MM.1S (cell line): ENCODE data around the gene KAT5.

ENCODE experiments used
- DNase-seq: peaks from one replicate; pipeline ENCODE4 v3.0.0-alpha.2; 2015
- H2AFZ ChIP-seq: fragments of 300-600 bp; sonication (generic); 2 replicates; pipeline ENCODE4 v1.6.0; 2016; ENCODE audit warnings: antibody characterized with exemption, low read length
- H3F3A ChIP-seq: fragments of 300-600 bp; sonication (generic); 2 replicates; pipeline ENCODE4 v1.6.1; 2016; ENCODE audit warnings: mild to moderate bottlenecking, antibody characterized with exemption, low read length, moderate library complexity, mixed read lengths; ENCODE audit not compliant: insufficient read depth
- H3K27ac ChIP-seq: fragments of 300-600 bp; sonication (generic); 2 replicates; pipeline ENCODE4 v1.5.1; 2016; ENCODE audit warnings: mild to moderate bottlenecking, low read length
- H3K27me3 ChIP-seq: fragments of 300-600 bp; sonication (generic); replicated peaks from 2 replicates; pipeline ENCODE4 v1.6.0; 2016; ENCODE audit warnings: low read length; ENCODE audit not compliant: insufficient read depth
- H3K36me3 ChIP-seq: fragments of 300-600 bp; sonication (generic); replicated peaks from 2 replicates; pipeline ENCODE4 v1.6.1; 2016; ENCODE audit warnings: mild to moderate bottlenecking, low read length, mixed read lengths; ENCODE audit not compliant: insufficient read depth
- H3K4me1 ChIP-seq: fragments of 300-600 bp; sonication (generic); 2 replicates; pipeline ENCODE4 v1.6.1; 2016; ENCODE audit warnings: low read length, mixed read lengths
- H3K4me2 ChIP-seq: fragments of 300-600 bp; sonication (generic); 2 replicates; pipeline ENCODE4 v1.6.0; 2016; ENCODE audit warnings: low read depth, low read length
- H3K4me3 ChIP-seq: fragments of 300-600 bp; sonication (generic); 2 replicates; pipeline ENCODE4 v1.5.1; 2016; ENCODE audit warnings: low read length, mixed read lengths
- H3K79me2 ChIP-seq: fragments of 300-600 bp; sonication (generic); 2 replicates; pipeline ENCODE4 v1.6.1; 2016; ENCODE audit warnings: mixed run types, low read length, mixed read lengths
- H3K9ac ChIP-seq: fragments of 300-600 bp; sonication (generic); 2 replicates; pipeline ENCODE4 v1.6.1; 2016; ENCODE audit warnings: low read length, mixed read lengths
- H3K9me2 ChIP-seq: fragments of 300-600 bp; sonication (generic); replicated peaks from 2 replicates; pipeline ENCODE4 v1.6.1; 2016; ENCODE audit warnings: mild to moderate bottlenecking, low read length, mixed read lengths; ENCODE audit not compliant: insufficient read depth
- H3K9me3 ChIP-seq: fragments of 300-600 bp; sonication (generic); replicated peaks from 2 replicates; pipeline ENCODE4 v1.6.1; 2016; ENCODE audit warnings: mild to moderate bottlenecking, low read length, mixed read lengths; ENCODE audit not compliant: insufficient read depth
- H4K20me1 ChIP-seq: fragments of 300-600 bp; sonication (generic); 2 replicates; pipeline ENCODE4 v1.6.1; 2016; ENCODE audit warnings: mild to moderate bottlenecking, low read length, moderate library complexity, mixed read lengths; ENCODE audit not compliant: insufficient read depth
- CTCF ChIP-seq: fragments of 300-600 bp; sonication (generic); IDR thresholded peaks from 2 replicates; pipeline ENCODE4 v1.5.1; 2016; ENCODE audit warnings: antibody characterized with exemption, low read length, mixed read lengths
- EZH2 ChIP-seq: fragments of 300-600 bp; sonication (generic); optimal IDR thresholded peaks from 2 replicates; pipeline ENCODE3; 2017; ENCODE audit warnings: low read depth, mild to moderate bottlenecking, antibody characterized with exemption, low read length, mixed read lengths
- EZH2phosphoT487 ChIP-seq: fragments of 300-600 bp; sonication (generic); IDR thresholded peaks from 2 replicates; pipeline ENCODE4 v1.6.1; 2018; ENCODE audit warnings: antibody characterized with exemption, low read length

Gene KAT5

GRCh38 chr11:65741185-65741584, 29.1 kb downstream of the KAT5 start:
- Histone ChIP-seq H3K27ac (no peak overlapping the region), H3K4me3 (no peak overlapping the region), H3K27me3 (peaks cover 16% of the 10 kb centered on the region; the same call in 1 of the 2 replicates), H3F3A (no peaks in the 10 kb centered on the region), H3K9me2 (no peaks in the 10 kb centered on the region), H4K20me1 (no peaks in the 10 kb centered on the region), H3K9ac (no peak overlapping the region), H3K79me2 (no peaks in the 10 kb centered on the region), H3K9me3 (no peaks in the 10 kb centered on the region), H3K4me1 (peaks cover 7% of the 10 kb centered on the region; the same call in 1 of the 2 replicates), H3K4me2 (no peak overlapping the region), H2AFZ (no peak overlapping the region), H3K36me3 (no peaks in the 10 kb centered on the region)
- DNase-seq: no peak
- TF ChIP-seq EZH2phosphoT487: no peak
- TF ChIP-seq EZH2: no peak
- no peak for TF ChIP-seq CTCF

GRCh38 chr11:65742353-65742752, 30.3 kb downstream of the KAT5 start:
- H3K27ac ChIP-seq: no peak overlapping the region
- 0 out of 2 replicates have a peak, but pooled peaks cover 6% of the 10 kb centered on the region for H3K27me3 ChIP-seq
- H3F3A ChIP-seq: no peaks in the 10 kb centered on the region
- peaks cover 7% of the 10 kb centered on the region; the same call in 1 of the 2 replicates for H3K4me1 ChIP-seq
- H3K36me3 ChIP-seq: no peaks in the 10 kb centered on the region
- no peaks in the 10 kb centered on the region for H3K79me2 ChIP-seq
- H3K9ac ChIP-seq: no peak overlapping the region
- no peak overlapping the region for H3K4me2 ChIP-seq
- no peaks in the 10 kb centered on the region for H3K9me2 ChIP-seq
- DNase-seq: no peak
- H3K9me3 ChIP-seq: no peaks in the 10 kb centered on the region
- no peak overlapping the region for H3K4me3 ChIP-seq
- no peaks in the 10 kb centered on the region for H4K20me1 ChIP-seq
- H2AFZ ChIP-seq: no peak overlapping the region
- TF ChIP-seq CTCF (no peak), EZH2 (no peak), EZH2phosphoT487 (no peak)

GRCh38 chr11:65743681-65744025, 31.6 kb downstream of the KAT5 start:
- Histone ChIP-seq H3K4me1 (peaks cover 7% of the 10 kb centered on the region; the same call in 1 of the 2 replicates), H3K9ac (no peak overlapping the region), H3K4me3 (no peak overlapping the region), H3K27ac (no peak overlapping the region), H2AFZ (no peak overlapping the region), H3K79me2 (no peaks in the 10 kb centered on the region), H3F3A (no peaks in the 10 kb centered on the region), H3K9me2 (no peaks in the 10 kb centered on the region), H3K27me3 (0 out of 2 replicates have a peak, but pooled peaks cover 6% of the 10 kb centered on the region), H3K4me2 (no peak overlapping the region), H3K36me3 (no peaks in the 10 kb centered on the region), H4K20me1 (no peaks in the 10 kb centered on the region), H3K9me3 (no peaks in the 10 kb centered on the region)
- no peak for DNase-seq
- no peak for TF ChIP-seq CTCF
- no peak for TF ChIP-seq EZH2phosphoT487
- no peak for TF ChIP-seq EZH2
